H9 (cell line): ENCODE data around the gene DHRS7B. TPM values are rescaled to one million over a fixed set of nuclear protein-coding genes. Genes with fewer than 3 reads are reported as not detected.

Experiments
- DNase-seq: peaks from one replicate; pipeline ENCODE4 v3.0.0-alpha.2; 2017
- H2AFZ ChIP-seq: one replicate; pipeline ENCODE4 v1.6.1; 2013; ENCODE audit warnings: mild to moderate bottlenecking, low read length, control low read depth, moderate library complexity
- H2AK5ac ChIP-seq: 2 replicates; pipeline ENCODE4 v1.6.1; 2013; ENCODE audit warnings: low read length, control low read depth, mixed read lengths; ENCODE audit not compliant: insufficient read length
- H2BK120ac ChIP-seq: one replicate; pipeline ENCODE4 v1.6.1; 2013; ENCODE audit warnings: low read depth, mild to moderate bottlenecking, low read length, control low read depth, inconsistent platforms; ENCODE audit not compliant: poor library complexity, severe bottlenecking
- H2BK12ac ChIP-seq: 2 replicates; pipeline ENCODE4 v1.6.1; 2013; ENCODE audit warnings: low read length, control low read depth, mixed read lengths, low read depth; ENCODE audit not compliant: insufficient read length
- H2BK15ac ChIP-seq: 2 replicates; pipeline ENCODE4 v1.6.1; 2013; ENCODE audit warnings: low read depth, low read length, control low read depth
- H2BK20ac ChIP-seq: one replicate; pipeline ENCODE4 v1.6.1; 2013; ENCODE audit warnings: low read depth, mild to moderate bottlenecking, low read length, control low read depth, inconsistent platforms; ENCODE audit not compliant: poor library complexity, severe bottlenecking
- H2BK5ac ChIP-seq: 2 replicates; pipeline ENCODE4 v1.6.1; 2013; ENCODE audit warnings: low read length, control low read depth, mixed read lengths; ENCODE audit not compliant: insufficient read length
- H3K14ac ChIP-seq: 2 replicates; pipeline ENCODE4 v1.6.1; 2013; ENCODE audit warnings: low read length, control low read depth; ENCODE audit not compliant: insufficient read depth
- H3K18ac ChIP-seq: 2 replicates; pipeline ENCODE4 v1.6.1; 2013; ENCODE audit warnings: low read depth, mild to moderate bottlenecking, mixed read lengths, low read length, control low read depth; ENCODE audit not compliant: insufficient read length
- H3K23ac ChIP-seq: 2 replicates; pipeline ENCODE4 v1.6.1; 2013; ENCODE audit warnings: low read length, control low read depth, mixed read lengths, low read depth; ENCODE audit not compliant: insufficient read length
- H3K23me2 ChIP-seq: 2 replicates; pipeline ENCODE4 v1.6.1; 2013; ENCODE audit warnings: low read depth, mild to moderate bottlenecking, mixed read lengths, low read length, control low read depth; ENCODE audit not compliant: insufficient read length, poor library complexity, severe bottlenecking
- H3K27ac ChIP-seq: 2 replicates; pipeline ENCODE4 v1.5.1; 2013; ENCODE audit warnings: low read length, control low read depth, mixed read lengths, low read depth; ENCODE audit not compliant: insufficient read length
- H3K27me3 ChIP-seq: 2 replicates; pipeline ENCODE4 v1.6.1; 2013; ENCODE audit warnings: low read length, control low read depth, inconsistent platforms; ENCODE audit not compliant: insufficient read depth
- H3K4ac ChIP-seq: 2 replicates; pipeline ENCODE4 v1.6.1; 2013; ENCODE audit warnings: low read depth, mild to moderate bottlenecking, control low read depth, inconsistent platforms, low read length, moderate library complexity
- H3K4me1 ChIP-seq: 2 replicates; pipeline ENCODE4 v1.6.1; 2013; ENCODE audit warnings: low read length, control low read depth, inconsistent platforms; ENCODE audit not compliant: insufficient read depth
- H3K4me2 ChIP-seq: 2 replicates; pipeline ENCODE4 v1.6.1; 2013; ENCODE audit warnings: low read length, control low read depth, mixed read lengths; ENCODE audit not compliant: insufficient read length, insufficient read depth
- H3K56ac ChIP-seq: 2 replicates; pipeline ENCODE4 v1.6.1; 2013; ENCODE audit warnings: low read depth, mild to moderate bottlenecking, mixed read lengths, low read length, control low read depth; ENCODE audit not compliant: insufficient read length
- H3K79me1 ChIP-seq: 2 replicates; pipeline ENCODE4 v1.6.1; 2013; ENCODE audit warnings: low read depth, mild to moderate bottlenecking, moderate library complexity, low read length, control low read depth, inconsistent platforms; ENCODE audit not compliant: insufficient read depth, poor library complexity, severe bottlenecking
- H3K79me2 ChIP-seq: 2 replicates; pipeline ENCODE4 v1.6.1; 2013; ENCODE audit warnings: low read length, control low read depth, inconsistent platforms; ENCODE audit not compliant: insufficient read depth
- H3K9ac ChIP-seq: 2 replicates; pipeline ENCODE4 v1.6.1; 2013; ENCODE audit warnings: low read length, control low read depth, mixed read lengths; ENCODE audit not compliant: insufficient read length; ENCODE audit errors: extremely low read depth
- H3K9me3 ChIP-seq: one replicate; pipeline ENCODE4 v1.6.1; 2013; ENCODE audit warnings: low read depth, low read length, inconsistent platforms; ENCODE audit not compliant: control insufficient read depth
- H3T11ph ChIP-seq: one replicate; pipeline ENCODE4 v1.6.1; 2013; ENCODE audit warnings: mild to moderate bottlenecking, low read length, control low read depth, inconsistent platforms
- H4K20me1 ChIP-seq: one replicate; pipeline ENCODE4 v1.6.1; 2013; ENCODE audit not compliant: control insufficient read depth, insufficient read length, insufficient read depth
- H4K5ac ChIP-seq: 2 replicates; pipeline ENCODE4 v1.6.1; 2013; ENCODE audit warnings: low read depth, mild to moderate bottlenecking, mixed read lengths, low read length, control low read depth; ENCODE audit not compliant: insufficient read length
- H4K8ac ChIP-seq: replicated peaks from 2 replicates; pipeline ENCODE4 v1.6.1; 2013; ENCODE audit warnings: low read length, control low read depth, mixed read lengths, low read depth; ENCODE audit not compliant: insufficient read length
- H4K91ac ChIP-seq: 2 replicates; pipeline ENCODE4 v1.6.1; 2013; ENCODE audit warnings: low read depth, mild to moderate bottlenecking, moderate library complexity, mixed read lengths, low read length, control low read depth; ENCODE audit not compliant: insufficient read length
- H3K27ac Mint-ChIP-seq, 3 experiments: 2 replicates in 2 of 3; 3 replicates in 1 of 3; pipeline ENCODE4 v1.8.0; 2020 to 2021; ENCODE audit warnings: mixed read lengths in 3 of 3, mild to moderate bottlenecking in 1 of 3, moderate library complexity in 1 of 3
- H3K27me3 Mint-ChIP-seq: 2 replicates; pipeline ENCODE4 v1.8.0; 2021; ENCODE audit warnings: low read depth, mild to moderate bottlenecking, moderate library complexity, mixed read lengths
- H3K36me3 Mint-ChIP-seq, 3 experiments: 2 replicates in 2 of 3; 3 replicates in 1 of 3; pipeline ENCODE4 v1.8.0; 2020 to 2021; ENCODE audit warnings: low read depth in 3 of 3, mixed read lengths in 3 of 3; ENCODE audit not compliant: insufficient read depth in 1 of 3
- H3K4me1 Mint-ChIP-seq, 2 experiments: 2 replicates each; pipeline ENCODE4 v1.8.0; 2020; ENCODE audit warnings: mixed read lengths in 2 of 2
- H3K4me3 Mint-ChIP-seq, 2 experiments: 2 replicates in 1 of 2; 3 replicates in 1 of 2; pipeline ENCODE4 v1.8.0; 2020 to 2021; ENCODE audit warnings: mild to moderate bottlenecking in 2 of 2, mixed read lengths in 2 of 2, moderate library complexity in 1 of 2
- H3K9me3 Mint-ChIP-seq, 2 experiments: 2 replicates in 1 of 2; 3 replicates in 1 of 2; pipeline ENCODE4 v1.8.0; 2020; ENCODE audit warnings: mild to moderate bottlenecking in 2 of 2, mixed read lengths in 2 of 2, moderate library complexity in 1 of 2
- CTCF ChIP-seq: fragments of 200-600 bp; sonication (generic); conservative IDR thresholded peaks from 3 replicates; pipeline ENCODE4 v1.8.0; 2021; ENCODE audit warnings: antibody characterized with exemption, mild to moderate bottlenecking
- WGBS: extraction: QIAGEN DNeasy Blood & Tissue Kit; methylation state at CpG from one replicate; pipeline ENCODE4 v1.1.7; 2013; ENCODE audit warnings: missing lambda C conversion rate, low lambda C conversion rate, mixed read lengths; ENCODE audit not compliant: insufficient read length; ENCODE audit errors: extremely low coverage; 5-methylcytosine and 5-hydroxymethylcytosine counted together
- total RNA-seq: library from RNA; stranded (reverse); gene quantifications from 2 replicates; pipeline ENCODE4 v1.2.1, GENCODE V29; 2021

The DHRS7B gene
- total RNA-seq, 1 experiment from 2014 or later = 20.3 TPM

GRCh38 chr17:21104608-21105007, 22.2 kb upstream of the DHRS7B start:
- Histone ChIP-seq H3K27me3 (no peaks in the 10 kb centered on the region), H2BK120ac (no peak overlapping the region), H3K9ac (no peak overlapping the region), H2AFZ (no peak overlapping the region), H4K5ac (no peak overlapping the region), H3K56ac (no peak overlapping the region), H3K79me1 (no peaks in the 10 kb centered on the region), H3K9me3 (no peaks in the 10 kb centered on the region), H4K8ac (no peak overlapping the region), H3K27ac (no peak overlapping the region), H3K4me1 (no peaks in the 10 kb centered on the region; the same call in 1 of the 2 replicates), H4K20me1 (no peaks in the 10 kb centered on the region), H3K23me2 (peaks cover under 1% of the 10 kb centered on the region), H2BK12ac (no peak overlapping the region), H3K14ac (no peak overlapping the region), H3K4ac (no peak overlapping the region), H3K79me2 (no peaks in the 10 kb centered on the region), H3K23ac (no peak overlapping the region), H2BK15ac (no peak overlapping the region), H3K4me2 (no peak overlapping the region), H2BK5ac (no peak overlapping the region), H2BK20ac (no peak overlapping the region), H2AK5ac (no peak overlapping the region), H4K91ac (no peak overlapping the region), H3T11ph (no peak overlapping the region), H3K18ac (no peak overlapping the region)
- no peak overlapping the region for H3K27ac Mint-ChIP-seq
- no peak for TF ChIP-seq CTCF
- DNase-seq = peak; percentile 54
- no peaks in the 10 kb centered on the region for H3K27me3 Mint-ChIP-seq
- peaks cover 0 to 2% (median 0%) of the 10 kb centered on the region in 3 experiments; a peak in 2 of 7 replicates for H3K36me3 Mint-ChIP-seq
- H3K4me1 Mint-ChIP-seq = peaks cover 39 to 42% of the 10 kb centered on the region in 2 experiments
- WGBS = no CpG with 5 or more reads among the region's 7 CpGs
- H3K4me3 Mint-ChIP-seq = no peak overlapping the region
- peaks cover 0 to 2% of the 10 kb centered on the region in 2 experiments; a peak in 1 of 5 replicates for H3K9me3 Mint-ChIP-seq
